Measurements from ENCODE around the gene TEKT1.
"Not testable (repeated sequence)": the region's sequence is repeated elsewhere in the genome, so short reads cannot be mapped to it uniquely, and the experiment has no call there.

The TEKT1 gene

DNA sequence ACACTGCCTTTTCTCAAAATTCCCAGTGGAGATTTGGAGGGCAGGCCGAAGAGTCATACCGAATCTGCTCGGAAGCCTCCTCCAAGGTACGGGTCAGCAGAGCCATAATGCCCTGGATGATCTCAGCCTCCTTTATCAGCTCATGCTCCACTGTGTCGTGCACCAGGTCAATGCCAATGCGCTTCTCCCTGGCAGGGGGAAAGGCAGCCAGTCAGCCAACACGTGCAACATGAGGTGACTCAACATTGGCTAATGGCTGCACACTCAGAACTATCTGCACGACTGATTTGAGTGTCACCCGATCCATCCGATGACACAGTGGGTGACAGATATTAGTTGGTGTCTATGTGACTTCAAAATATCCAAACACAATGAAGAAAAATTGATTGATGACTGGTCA, 15.8 kb downstream of the TEKT1 start:
- DNase-seq, result no peak

DNA sequence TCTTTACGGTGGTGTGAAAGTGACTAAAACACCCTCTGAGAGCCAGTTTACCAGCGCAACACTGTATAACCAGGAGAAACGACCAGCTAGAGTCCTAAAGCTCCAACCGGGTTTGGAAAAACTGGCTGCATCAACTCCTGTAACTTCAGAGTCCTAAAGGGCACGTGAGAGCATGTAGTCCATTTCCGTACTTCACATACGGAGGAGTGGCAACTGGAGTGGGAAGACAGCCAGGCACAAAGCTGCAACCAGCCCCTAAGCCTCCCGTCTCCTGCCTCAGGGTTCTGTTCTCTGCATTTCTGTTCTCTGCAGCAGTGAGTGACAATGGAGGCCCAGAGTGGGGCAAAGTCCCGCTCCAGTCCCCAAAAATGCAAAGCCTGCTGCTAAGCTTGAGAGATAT, 19.2 kb downstream of the TEKT1 start:
- no peak for DNase-seq

DNA sequence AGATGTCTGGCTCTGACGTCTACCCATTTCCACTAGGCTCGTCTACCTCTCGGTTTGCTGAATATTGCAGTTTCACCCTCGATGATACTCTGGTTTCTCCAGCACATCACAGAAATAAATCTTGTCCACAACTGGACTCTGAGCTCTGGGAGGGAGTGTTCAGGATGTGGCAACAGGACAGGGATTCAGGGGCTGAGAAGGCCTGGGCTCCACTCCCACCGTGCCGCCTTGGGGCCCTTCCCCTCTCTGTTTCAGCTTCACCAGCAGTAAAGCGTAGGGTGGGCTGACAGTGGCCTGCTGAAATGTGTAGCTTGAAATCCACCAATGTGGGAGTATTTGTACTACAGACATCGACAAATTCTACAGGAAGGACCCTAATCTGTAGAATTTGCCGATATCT, 20.0 kb downstream of the TEKT1 start:
- no peak for DNase-seq

DNA sequence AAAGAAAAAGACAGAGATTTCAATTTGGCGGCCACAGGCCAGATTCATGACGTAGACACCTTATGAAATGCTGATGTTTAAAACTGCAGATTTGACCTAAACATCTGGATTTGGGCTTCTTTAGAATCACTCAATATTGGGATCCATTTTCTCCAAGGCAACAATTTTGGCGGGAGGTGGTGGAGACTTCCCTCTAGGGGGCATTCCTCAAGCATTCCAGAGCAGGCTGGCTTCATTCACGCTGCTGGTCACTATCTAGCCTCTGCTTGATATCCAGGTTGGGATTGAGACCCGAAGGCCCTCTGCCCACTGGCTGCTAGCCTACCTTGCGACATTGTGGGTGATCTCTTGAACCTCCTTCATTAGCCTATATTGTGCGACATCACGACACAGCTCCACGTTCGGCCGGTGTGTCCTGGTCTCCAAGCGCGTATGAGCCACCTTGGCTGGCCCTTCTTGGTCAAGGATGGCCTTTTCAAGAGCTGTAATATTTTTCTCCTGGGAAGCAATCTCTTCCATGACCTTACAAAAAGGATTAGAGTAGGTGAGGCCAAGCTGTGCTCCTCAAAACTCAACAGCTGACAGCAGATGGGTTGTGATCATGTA, 31.0 kb downstream of the TEKT1 start:
- DNase-seq, result no peak

DNA sequence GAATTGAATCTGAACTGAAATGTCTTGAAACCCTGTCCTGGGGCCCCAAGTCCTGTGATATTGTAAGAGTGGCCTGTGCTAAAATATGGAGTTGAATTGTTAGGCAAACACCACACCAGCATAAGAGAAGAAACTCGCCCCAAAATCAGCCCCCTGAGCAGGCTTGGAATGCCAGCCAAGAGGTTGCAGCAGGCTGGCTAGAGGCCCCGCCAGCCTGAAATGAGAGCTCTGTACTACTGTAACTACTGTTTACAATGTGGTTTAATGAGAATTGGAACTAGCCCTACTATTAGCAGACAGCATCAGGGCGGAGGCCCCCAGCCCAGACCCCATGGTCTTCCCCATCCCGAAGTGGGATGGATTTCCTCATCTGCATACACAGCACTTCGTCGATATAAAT, 31.8 kb downstream of the TEKT1 start:
- DNase-seq, result no peak

DNA sequence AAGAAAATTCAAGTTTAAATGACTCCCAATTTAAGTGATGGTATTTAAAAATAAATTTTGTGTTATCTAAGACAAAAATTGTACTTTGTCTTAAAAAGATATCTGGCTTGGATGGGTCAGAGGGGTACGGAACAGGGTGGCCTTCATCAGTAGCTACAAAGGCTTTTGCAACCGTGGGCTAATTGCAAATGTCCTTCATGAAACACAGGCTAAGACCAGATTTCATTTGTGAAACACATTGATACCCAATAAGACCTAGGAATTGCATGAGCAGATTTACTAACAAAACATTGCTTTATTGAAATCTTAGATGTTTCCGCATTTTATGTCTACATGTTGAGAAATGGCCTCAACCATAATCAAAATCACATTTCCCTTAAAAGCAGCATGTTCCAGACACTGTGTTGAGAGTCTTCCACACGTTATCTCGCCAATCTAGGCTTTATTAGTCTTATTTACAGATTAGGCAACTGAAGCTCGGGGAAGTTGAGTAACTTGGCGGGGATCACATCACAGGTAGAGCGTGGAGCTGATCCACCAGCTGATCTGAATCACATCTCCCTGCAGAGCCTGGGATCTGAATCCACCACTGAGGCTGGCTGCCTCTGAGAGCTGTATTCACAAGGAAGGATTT, 33.7 kb downstream of the TEKT1 start:
- DNase-seq, result no peak

DNA sequence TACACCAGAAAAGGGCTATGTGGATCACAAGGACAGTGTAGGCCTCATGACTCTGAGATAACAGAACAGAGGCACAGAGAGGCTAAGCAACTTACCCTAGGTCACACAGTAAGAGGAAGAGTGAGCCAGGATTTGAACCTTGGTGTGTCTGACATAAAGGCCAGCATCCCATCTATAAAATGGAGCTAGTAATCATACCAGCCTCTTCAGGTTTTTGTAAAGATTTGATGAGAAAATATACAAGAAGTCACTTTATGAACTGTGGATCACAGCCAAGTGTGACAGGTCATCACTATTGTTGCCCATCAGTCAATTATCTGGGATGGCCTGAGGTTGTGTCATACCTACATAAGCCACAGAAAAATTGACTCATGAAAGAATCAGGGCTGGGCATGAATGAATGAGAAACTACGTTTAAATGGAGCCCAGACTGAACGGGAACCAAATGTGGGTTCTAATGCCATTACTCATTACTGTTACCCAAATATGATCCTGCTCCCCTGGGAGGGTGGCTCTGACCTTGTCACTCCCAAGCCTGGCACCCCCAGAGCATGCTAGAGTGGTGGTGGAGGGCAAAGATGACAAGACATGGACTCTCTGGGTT, 34.5 kb downstream of the TEKT1 start:
- no peak for DNase-seq

DNA sequence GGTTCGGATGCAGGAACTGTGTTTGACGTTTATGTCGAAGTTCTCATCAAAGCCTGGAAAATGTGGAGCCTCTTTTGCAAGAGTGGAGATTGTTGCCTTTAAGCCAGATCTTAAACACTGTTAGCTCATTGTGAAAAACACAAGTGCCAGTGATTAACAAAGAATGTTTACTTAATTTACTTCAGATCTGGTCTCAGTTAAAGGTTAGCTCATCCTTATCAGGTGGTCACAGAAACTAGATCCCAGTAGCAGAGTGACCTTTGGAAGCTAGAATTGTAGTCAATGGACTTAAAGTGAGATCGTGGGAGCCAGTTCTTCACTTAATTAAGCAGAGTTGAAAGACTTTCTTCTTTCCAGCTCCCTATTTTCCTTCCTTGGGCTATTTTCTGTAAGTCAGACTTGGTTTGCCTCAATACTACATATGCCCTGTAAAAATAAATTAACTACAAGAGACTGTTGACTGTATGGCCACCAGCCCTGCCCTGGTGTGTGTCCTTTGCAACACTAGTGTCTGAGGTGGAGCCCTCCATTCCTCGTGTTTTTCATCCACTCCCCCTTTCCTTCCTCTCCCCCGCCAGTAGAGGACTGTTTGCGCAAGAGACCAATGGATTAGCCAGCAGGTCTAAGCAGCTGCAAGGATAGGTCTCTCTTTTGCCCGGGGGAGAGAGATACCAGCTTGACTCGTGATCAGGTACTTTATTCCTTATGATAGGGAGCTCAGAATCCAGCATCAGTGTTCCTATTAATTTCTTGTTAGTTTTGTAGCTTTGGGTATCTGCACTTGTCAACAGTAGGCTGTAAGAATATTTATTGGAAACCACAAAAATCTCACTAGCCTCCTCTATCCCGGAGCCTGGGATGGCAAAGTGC, 35.3 kb downstream of the TEKT1 start:
- no peak for DNase-seq

DNA sequence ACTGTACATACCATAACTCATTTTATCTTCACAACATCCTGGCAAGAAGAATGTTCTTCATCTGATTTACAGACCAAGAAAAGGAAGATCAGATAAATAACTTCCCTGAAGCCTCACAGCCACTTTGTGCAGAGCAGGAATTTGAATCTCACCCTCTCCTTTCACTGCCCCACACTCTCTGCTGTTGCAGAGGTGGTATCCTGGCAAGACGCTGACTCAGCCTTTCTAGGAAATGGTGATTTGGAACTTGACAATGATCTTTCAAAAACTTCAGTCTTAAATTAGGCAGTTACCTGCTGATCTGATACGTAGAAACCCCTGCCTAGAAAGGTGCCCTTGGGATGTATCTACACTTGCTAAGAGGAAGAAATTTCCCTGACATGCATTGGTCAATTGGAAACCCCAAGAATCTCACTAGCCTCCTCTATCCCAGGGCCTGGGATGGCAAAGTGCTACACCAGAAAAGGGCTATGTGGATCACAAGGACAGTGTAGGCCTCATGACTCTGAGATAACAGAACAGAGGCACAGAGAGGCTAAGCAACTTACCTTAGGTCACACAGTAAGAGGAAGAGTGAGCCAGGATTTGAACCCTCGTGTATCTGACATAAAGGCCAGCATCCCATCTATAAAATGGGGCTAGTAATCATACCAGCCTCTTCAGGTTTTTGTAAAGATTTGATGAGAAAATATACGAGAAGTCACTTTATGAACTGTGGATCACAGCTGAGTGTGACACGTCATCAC, 37.6 kb downstream of the TEKT1 start:
- no peak for DNase-seq

DNA sequence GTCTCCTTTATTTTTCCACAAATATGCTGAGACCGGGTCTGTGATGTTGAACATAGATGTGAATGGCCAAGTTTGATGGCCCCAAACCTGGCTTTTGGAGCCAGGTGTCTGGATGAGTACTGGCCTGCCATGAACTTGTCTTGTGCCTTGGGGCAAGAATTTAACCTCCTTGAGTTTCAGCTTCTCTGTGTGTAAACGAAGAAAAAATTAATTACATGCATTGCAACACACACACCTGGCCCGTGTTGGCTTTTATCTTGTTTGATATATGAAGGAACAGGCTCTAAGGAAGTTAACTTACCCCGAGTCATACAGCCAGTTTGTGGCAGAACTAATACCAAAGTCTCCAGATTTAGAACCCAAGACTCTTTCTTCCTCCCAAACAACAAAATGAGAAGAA, 42.4 kb downstream of the TEKT1 start:
- no peak for DNase-seq

DNA sequence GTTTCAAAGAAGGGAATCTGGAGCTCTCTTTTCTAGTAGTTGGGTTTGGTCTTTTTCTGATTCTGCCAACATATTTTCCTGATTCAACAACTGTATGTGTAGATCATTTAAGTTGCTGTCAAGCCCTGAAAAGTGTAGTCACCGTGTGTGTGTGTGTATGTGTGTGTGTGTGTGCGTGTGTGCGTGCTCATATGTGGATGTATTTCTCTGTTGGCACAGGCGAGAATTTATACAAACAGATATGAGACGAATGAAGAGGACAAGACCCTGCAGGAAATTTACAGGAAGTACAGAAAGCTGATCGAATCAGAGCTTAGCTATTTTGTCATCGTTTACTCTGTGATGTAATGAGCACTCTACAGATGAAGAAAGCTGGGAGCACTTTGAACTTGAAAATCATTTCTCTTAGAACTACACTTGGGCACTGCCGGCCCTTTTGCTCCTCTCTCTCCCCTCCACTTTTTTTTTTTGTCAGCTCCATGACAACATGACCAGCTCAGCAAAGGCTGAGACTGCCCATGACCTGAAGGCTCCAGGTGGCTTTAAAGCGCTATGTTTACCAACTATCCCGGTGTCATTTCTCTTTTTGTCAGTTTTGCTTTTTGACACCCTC, 44.3 kb downstream of the TEKT1 start:
- no peak for DNase-seq

DNA sequence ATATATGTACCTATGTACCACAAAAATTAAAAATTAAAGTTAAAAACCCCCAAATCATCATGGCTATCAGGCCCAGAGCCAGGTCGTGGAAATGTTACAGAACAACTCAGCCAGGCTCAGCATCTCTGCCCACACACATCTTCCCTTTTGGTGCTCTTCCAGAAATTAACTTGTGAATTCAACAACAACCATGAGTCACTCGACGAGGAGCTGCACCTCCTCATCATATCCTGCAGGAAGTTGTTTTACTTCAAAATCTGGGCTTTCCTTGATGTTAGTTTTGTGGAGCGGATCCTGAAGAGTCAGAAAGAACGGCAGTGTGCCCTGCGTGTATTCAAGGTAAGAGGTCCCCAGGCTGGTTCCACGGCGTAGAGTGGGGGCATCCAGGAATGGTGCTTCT, 44.9 kb downstream of the TEKT1 start:
- no peak for DNase-seq

DNA sequence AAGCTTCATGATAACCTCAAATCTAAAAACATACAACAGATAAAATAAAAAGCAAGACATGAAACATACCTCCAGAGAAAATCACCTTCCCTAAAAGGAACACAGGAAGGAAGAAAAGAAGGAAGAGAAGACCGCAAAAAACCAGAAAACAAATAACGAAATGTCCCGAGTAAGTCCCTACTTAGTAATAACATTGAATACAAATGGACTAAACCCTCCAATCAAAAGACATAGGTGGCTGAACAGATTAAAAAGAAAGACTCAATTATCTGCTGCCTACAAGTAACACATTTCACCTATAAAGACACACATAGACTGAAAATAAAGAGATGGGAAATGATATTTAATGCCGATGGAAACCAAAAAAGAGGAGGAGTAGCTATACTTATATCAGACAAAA, 49.3 kb downstream of the TEKT1 start:
- no peak for DNase-seq

DNA sequence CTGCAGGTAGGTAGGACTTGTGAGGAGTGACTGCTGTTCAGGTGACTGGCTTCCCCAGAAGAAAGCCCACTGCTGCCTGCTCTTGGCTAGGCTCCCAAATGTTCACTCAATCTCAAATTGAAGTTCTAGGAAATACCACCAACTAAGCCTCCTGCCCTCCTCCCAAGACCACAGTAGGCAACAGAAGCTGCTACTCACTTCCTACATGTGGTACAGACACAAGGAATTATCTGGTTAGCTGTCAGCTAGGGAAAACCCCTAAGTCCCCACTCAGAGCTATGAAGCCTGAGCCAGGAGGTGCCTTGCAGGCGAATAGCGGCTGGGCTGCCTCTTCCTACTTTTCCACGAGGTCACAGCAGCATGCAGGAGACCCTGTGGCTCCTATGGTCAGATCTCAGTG, 50.6 kb downstream of the TEKT1 start:
- no peak for DNase-seq

DNA sequence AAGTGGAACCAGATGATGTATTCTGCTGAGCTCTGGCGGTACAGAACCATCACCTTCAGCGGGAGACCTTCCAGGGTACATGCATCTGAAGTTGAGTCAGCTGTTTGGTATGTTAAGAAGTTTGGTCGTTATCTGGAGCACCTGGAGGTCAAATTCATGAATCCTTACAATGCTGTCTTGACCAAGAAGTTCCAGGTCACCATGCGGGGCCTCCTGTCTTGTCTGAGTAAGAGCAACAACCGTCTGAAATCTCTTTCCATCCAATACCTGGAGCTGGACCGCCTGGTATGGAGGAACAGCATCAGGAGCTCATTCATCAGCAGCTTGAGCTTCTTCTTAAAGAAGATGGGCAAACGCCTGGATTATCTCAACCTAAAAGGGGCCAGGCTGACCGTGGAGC, 51.5 kb downstream of the TEKT1 start:
- DNase-seq, result no peak

DNA sequence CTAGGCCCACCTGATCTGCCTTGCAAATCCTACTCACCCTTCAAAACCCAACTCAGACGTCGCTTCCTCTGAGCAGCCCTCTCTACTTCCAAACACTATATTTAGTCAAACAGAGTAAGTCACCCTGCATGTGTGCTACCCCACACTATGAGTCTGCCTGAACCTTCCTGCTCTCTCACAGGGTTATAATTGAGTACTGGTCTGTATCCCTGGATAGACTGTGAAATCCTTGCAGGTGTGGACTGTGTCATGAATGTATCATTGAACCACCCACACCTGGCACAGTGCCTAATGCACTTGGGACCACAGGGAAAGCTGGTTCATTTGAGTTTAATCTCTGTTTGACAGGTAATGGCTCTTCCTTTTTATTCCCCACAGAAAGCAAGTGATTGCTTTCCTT, 52.1 kb downstream of the TEKT1 start:
- DNase-seq, result no peak

DNA sequence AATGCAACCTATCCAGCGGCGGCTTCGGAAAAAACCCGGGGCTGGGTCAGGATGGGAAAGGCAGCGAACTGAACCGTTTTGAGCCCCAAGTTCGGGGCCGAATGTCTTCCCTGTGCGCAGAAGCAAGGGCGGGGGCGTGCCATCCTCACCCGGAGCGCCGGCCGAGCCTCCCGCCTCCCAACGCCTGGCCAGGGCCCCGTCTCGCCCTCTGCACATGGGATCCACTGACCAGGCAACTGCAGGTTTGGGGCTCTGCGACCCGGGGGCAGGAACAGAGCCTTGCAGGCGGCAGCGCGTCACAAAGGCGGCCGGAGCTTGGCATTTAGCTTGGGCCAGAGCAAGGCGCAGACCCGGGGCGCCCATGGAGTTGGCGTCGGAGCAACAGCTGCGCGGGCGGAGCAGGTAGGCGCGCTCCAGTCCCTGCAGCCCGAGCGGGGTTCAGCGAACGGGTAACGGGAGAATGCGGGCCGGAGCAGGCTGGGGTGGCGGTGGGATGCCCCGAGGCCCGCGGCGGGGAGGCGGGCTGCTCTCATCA, 55.6 kb downstream of the TEKT1 start, which contains the start of gene FBXO39:
TSS of gene FBXO39 (plus strand) at position 345 of the 535 bp plus-strand sequence. CDS start 3,654 bp downstream, outside the sequence.
- no peak for DNase-seq

DNA sequence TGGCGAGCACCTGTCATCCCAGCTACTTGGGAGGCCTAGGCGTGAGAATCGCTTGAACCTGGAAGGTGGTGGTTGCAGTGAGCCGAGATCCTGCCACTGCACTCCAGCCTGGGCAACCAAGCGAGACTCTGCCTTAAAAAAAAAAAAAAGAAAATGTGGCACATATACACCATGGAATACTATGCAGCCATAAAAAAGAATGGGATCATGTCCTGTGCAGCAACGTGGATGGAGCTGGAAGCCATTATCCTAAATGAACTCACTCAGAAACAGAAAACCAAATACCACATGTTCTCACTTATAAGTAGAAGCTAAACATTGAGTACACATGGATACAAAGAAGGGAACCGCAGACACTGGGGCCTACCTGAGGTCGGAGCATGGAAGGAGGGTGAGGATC, 56.6 kb downstream of the TEKT1 start:
- not testable (repeated sequence) for DNase-seq

DNA sequence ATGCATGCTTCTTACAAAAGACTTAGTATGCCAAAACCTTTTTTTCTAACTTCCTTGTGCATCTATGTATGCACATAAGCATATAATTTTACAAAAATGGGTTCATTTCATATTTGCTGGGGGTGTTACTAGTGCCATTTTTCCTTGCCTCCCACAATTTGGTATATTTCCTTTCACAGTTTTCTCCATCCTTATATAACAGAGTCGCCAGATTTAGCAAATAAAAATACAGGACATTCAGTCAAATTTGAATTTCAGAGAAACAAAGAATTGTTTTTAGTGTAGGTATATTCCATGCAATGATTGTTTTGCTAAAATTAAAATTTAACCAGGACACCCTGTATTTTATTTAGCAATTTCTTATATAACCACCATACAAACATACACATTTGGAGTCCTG, 59.5 kb downstream of the TEKT1 start:
- DNase-seq, result no peak

DNA sequence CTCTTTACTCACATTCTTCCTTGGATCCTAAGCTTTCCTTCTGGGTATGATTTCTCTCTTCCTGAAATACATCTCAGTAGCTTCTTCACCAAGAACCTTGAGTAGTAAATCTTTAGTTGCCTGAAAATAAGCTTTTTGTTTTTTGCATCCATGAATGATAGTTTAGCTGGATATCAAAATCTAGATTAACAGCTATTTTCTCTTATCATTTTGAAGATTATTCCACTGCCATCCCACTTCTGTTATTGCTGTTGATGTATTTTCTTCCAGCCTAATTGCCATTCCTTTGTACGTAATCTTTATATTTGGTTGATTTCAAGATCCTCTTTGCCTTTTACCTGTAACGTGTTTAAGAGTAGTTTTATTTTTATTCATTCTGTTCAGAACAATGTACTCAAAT, 63.1 kb downstream of the TEKT1 start:
- no peak for DNase-seq

DNA sequence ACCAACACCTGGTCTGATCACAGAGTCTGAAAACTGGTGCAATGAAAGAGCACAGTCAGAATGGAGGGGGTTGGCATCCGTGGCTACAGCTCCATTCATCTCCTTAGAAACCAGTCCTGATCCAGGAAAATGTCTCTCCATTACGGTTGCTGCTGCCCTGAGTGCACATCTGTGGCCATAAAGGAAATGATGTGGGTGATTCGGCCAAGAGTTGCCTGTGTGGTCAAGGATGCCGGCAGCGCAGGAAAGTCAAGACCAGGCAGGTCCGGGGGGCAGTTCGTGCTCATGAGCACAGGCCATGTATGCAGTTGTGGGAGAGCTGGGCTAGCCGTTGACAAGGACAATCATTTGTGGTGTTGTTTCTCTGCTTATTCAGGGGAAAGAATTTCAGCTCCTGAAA, 69.8 kb downstream of the TEKT1 start:
- DNase-seq, result no peak

DNA sequence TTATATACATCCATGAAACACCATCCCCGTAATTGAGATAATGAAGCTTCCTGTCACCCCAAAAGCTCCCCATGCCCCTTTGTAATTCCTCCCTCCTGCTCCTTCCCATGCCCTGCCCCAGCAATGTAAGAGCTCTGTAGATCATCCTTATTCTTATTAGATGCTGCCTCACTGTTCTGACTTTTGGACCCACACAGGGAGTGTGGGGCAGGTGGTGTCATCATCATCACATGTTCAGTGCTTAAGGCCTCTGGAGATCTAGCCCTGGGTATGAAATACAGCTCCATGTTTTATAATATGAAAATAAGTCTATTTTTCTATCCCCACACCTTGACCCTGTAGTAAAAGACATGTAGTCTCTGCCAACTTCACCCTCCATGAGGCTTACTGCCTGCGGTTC, 73.8 kb downstream of the TEKT1 start:
- DNase-seq, result no peak

Measured in NCI-H1930 (cell line).